Neural progenitor cell (in vitro differentiated cells): ENCODE results near the gene KIF21B. TPM values are rescaled to one million over a fixed set of nuclear protein-coding genes. Genes with fewer than 3 reads are reported as not detected.
A peak's percentile ranks its signal among the peaks of the same experiment; 100 is the strongest.

Source experiments
- DNase-seq: peaks from one replicate; pipeline ENCODE4 v3.0.0-alpha.2; 2016; ENCODE audit warnings: low spot score
- H2AFZ ChIP-seq: fragments of 200-600 bp; sonication (generic); replicated peaks from 2 replicates; pipeline ENCODE4 v1.6.1; 2016; ENCODE audit warnings: antibody characterized with exemption
- H3F3A ChIP-seq: fragments of 200-600 bp; sonication (generic); 2 replicates; pipeline ENCODE4 v1.6.1; 2016; ENCODE audit warnings: antibody characterized with exemption, low read depth
- H3K27ac ChIP-seq: fragments of 200-600 bp; sonication (generic); 2 replicates; pipeline ENCODE4 v1.5.1; 2016; ENCODE audit warnings: mild to moderate bottlenecking
- H3K27me3 ChIP-seq: fragments of 200-600 bp; sonication (generic); 2 replicates; pipeline ENCODE4 v1.6.1; 2016; ENCODE audit warnings: mild to moderate bottlenecking, moderate library complexity
- H3K36me3 ChIP-seq: fragments of 200-600 bp; sonication (generic); 2 replicates; pipeline ENCODE4 v1.5.1; 2016
- H3K4me1 ChIP-seq: fragments of 200-600 bp; sonication (generic); 2 replicates; pipeline ENCODE4 v1.6.1; 2016; ENCODE audit warnings: mixed run types
- H3K4me2 ChIP-seq: fragments of 200-600 bp; sonication (generic); 2 replicates; pipeline ENCODE4 v1.6.1; 2016
- H3K4me3 ChIP-seq: fragments of 200-600 bp; sonication (generic); 2 replicates; pipeline ENCODE4 v1.5.1; 2016
- H3K79me2 ChIP-seq: fragments of 200-600 bp; sonication (generic); 2 replicates; pipeline ENCODE4 v1.6.1; 2016; ENCODE audit warnings: low read depth
- H3K9ac ChIP-seq: fragments of 200-600 bp; sonication (generic); 2 replicates; pipeline ENCODE4 v1.6.1; 2016
- H3K9me3 ChIP-seq: fragments of 200-600 bp; sonication (generic); 2 replicates; pipeline ENCODE4 v1.5.1; 2016; ENCODE audit warnings: low read depth
- H4K20me1 ChIP-seq: fragments of 200-600 bp; sonication (generic); 2 replicates; pipeline ENCODE4 v1.6.1; 2016; ENCODE audit warnings: low read depth
- H3K27ac Mint-ChIP-seq: 3 replicates; pipeline ENCODE4 v1.8.0; 2021; ENCODE audit warnings: mixed read lengths
- H3K27me3 Mint-ChIP-seq: 2 replicates; pipeline ENCODE4 v1.8.0; 2022; ENCODE audit warnings: low read depth, mild to moderate bottlenecking, inconsistent platforms, moderate library complexity, mixed read lengths; ENCODE audit not compliant: insufficient read depth
- H3K36me3 Mint-ChIP-seq: 3 replicates; pipeline ENCODE4 v1.8.0; 2021; ENCODE audit warnings: mixed read lengths
- H3K4me1 Mint-ChIP-seq: 3 replicates; pipeline ENCODE4 v1.8.0; 2021; ENCODE audit warnings: mixed read lengths
- H3K4me3 Mint-ChIP-seq: 3 replicates; pipeline ENCODE4 v1.8.0; 2021; ENCODE audit warnings: mild to moderate bottlenecking, moderate library complexity, mixed read lengths
- H3K9me3 Mint-ChIP-seq: 3 replicates; pipeline ENCODE4 v1.8.0; 2020; ENCODE audit warnings: mixed read lengths
- CTCF ChIP-seq: fragments of 200-600 bp; sonication (generic); IDR thresholded peaks from 2 replicates; pipeline ENCODE4 v1.5.1; 2017; ENCODE audit warnings: antibody characterized with exemption, mild to moderate bottlenecking
- EZH2 ChIP-seq: fragments of 200-600 bp; sonication (generic); IDR thresholded peaks from 2 replicates; pipeline ENCODE4 v1.6.1; 2017; ENCODE audit warnings: antibody characterized with exemption, mild to moderate bottlenecking, moderate library complexity
- EZH2phosphoT487 ChIP-seq: fragments of 200-600 bp; sonication (generic); IDR thresholded peaks from 2 replicates; pipeline ENCODE4 v1.6.1; 2017; ENCODE audit warnings: antibody characterized with exemption
- small RNA-seq: library from RNA; depleted of rRNA; stranded (forward); fragments of <200 nt; gene quantifications from one replicate; pipeline ENCODE3, GENCODE V24; 2015
- total RNA-seq: library from RNA; depleted of rRNA; stranded (reverse); fragments of >200 nt; gene quantifications from 2 replicates; pipeline ENCODE4 v1.2.3, GENCODE V29; 2015; ENCODE audit warnings: low replicate concordance

The KIF21B gene
- total RNA-seq, 1 donor from 2014 or later, result 6.4 TPM

DNA sequence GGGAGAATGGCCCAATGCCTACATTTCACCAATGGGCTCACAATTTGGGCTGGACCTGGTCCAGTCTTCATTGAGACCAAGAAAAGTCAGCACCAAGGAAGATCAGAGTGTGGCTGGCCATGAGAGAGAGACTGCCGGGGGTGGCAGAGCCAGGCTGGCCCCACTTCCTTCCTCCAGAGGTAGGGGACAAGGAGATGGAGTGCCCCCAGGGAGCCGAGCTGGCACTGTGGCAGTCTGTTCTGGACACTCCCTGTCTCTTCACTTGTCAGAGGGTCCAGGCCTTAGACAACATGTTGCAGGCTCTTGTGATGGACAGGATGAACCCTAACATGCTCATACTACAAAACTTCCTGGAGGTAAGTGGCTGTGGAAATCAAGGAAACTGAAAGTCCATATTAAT, 101.1 kb downstream of the KIF21B start:
- H3K4me3 Mint-ChIP-seq, result no peak overlapping the region
- H4K20me1 ChIP-seq, result no peaks in the 10 kb centered on the region
- H3K4me3 ChIP-seq, result no peak overlapping the region
- no peak overlapping the region for H3K4me2 ChIP-seq
- no peak for DNase-seq
- TF ChIP-seq EZH2 (no peak), CTCF (no peak), EZH2phosphoT487 (no peak)
- no peaks in the 10 kb centered on the region for H3K36me3 Mint-ChIP-seq
- no peak overlapping the region for H3K9ac ChIP-seq
- H2AFZ ChIP-seq, result no peak overlapping the region
- no peak overlapping the region for H3K27ac Mint-ChIP-seq
- no peak overlapping the region for H3K27ac ChIP-seq
- H3K4me1 Mint-ChIP-seq, result peaks cover 3% of the 10 kb centered on the region
- H3K27me3 Mint-ChIP-seq, result peaks cover 3% of the 10 kb centered on the region
- no peaks in the 10 kb centered on the region for H3K9me3 Mint-ChIP-seq
- peaks cover 13% of the 10 kb centered on the region for H3K4me1 ChIP-seq
- H3K79me2 ChIP-seq, result no peaks in the 10 kb centered on the region
- H3K36me3 ChIP-seq, result no peaks in the 10 kb centered on the region
- H3F3A ChIP-seq, result peaks cover 8% of the 10 kb centered on the region
- no peaks in the 10 kb centered on the region for H3K27me3 ChIP-seq
- H3K9me3 ChIP-seq, result no peaks in the 10 kb centered on the region

DNA sequence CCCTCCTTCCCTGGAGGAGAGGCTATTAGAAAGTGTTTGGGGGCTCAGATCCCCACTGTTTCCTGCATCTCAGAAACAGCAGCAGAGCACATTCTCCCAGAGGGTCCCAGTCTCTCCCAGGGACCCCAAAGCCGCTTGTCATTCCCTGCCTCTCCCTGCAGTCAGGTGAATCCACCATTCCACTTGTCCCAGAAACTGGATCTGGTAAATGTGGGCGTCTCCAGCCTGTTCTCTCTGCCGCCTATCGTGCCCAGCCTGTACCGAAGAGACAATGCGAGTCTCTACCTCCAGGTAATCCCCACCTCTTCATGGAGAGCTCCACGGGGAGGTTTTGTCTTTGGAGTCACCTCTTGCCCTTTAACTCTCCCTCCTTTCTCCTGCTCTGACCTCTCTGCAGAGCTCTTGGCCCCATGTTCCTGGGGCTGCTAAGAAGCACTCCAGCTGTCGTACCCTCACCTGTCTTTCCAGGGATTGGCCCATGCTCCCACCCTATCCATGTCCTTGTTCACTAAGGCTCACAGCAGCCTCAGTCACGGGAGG, 101.9 kb downstream of the KIF21B start:
- TF ChIP-seq EZH2phosphoT487 (no peak), CTCF (no peak), EZH2 (no peak)
- Histone ChIP-seq H3K79me2 (no peaks in the 10 kb centered on the region), H3K27me3 (no peaks in the 10 kb centered on the region), H2AFZ (no peak overlapping the region), H4K20me1 (no peaks in the 10 kb centered on the region), H3K36me3 (no peaks in the 10 kb centered on the region), H3F3A (peaks cover 15% of the 10 kb centered on the region), H3K4me3 (no peak overlapping the region), H3K27ac (no peak overlapping the region), H3K9ac (no peak overlapping the region), H3K4me2 (peak overlapping the region; percentile 25), H3K4me1 (peaks cover 13% of the 10 kb centered on the region), H3K9me3 (no peaks in the 10 kb centered on the region)
- no peaks in the 10 kb centered on the region for H3K36me3 Mint-ChIP-seq
- H3K4me3 Mint-ChIP-seq, result no peak overlapping the region
- peak; percentile 61 for DNase-seq
- peak overlapping the region; percentile 3 for H3K27ac Mint-ChIP-seq
- H3K9me3 Mint-ChIP-seq, result no peaks in the 10 kb centered on the region
- peaks cover 3% of the 10 kb centered on the region for H3K4me1 Mint-ChIP-seq
- H3K27me3 Mint-ChIP-seq, result peaks cover 3% of the 10 kb centered on the region

Small RNAs within 50 kb of the gene (small RNA-seq; reads per million reads assigned to genes)
- not detected for gene RNU6-704P

Other genes with a start within 250 kb of the KIF21B start
- gene GPR25, start 150.7 kb downstream of the KIF21B start, total RNA-seq, result not detected in 2 replicates
- 23.7 and 63.1 TPM in 2 replicates for gene INAVA, start 128.8 kb downstream of the KIF21B start, total RNA-seq
- 0.11 and 0.12 TPM in 2 replicates for gene CACNA1S, start 88.7 kb upstream of the KIF21B start, total RNA-seq
- not detected in 2 replicates for gene ASCL5, start 103.5 kb upstream of the KIF21B start, total RNA-seq
- gene TMEM9, start 130.8 kb upstream of the KIF21B start, total RNA-seq, result 109 and 187 TPM in 2 replicates
- 0.15 TPM in 1 of 2 replicates, not detected in the other for gene IGFN1, start 167.1 kb upstream of the KIF21B start, total RNA-seq